Hepatocyte (in vitro differentiated cells): ENCODE results near the gene SV2C.

Source experiments
- EZH2 ChIP-seq: fragments of 200-600 bp; sonication (generic); IDR thresholded peaks from 2 replicates; pipeline ENCODE4 v1.6.1; 2016; ENCODE audit warnings: antibody characterized with exemption, mild to moderate bottlenecking, borderline replicate concordance
- TF ChIP-seq, protein P1 (sequence below): fragments of 200-600 bp; sonication (generic); IDR thresholded peaks from 2 replicates; pipeline ENCODE4 v1.5.1; 2016; ENCODE audit warnings: antibody characterized with exemption, mild to moderate bottlenecking; ENCODE audit not compliant: poor library complexity

DNA sequence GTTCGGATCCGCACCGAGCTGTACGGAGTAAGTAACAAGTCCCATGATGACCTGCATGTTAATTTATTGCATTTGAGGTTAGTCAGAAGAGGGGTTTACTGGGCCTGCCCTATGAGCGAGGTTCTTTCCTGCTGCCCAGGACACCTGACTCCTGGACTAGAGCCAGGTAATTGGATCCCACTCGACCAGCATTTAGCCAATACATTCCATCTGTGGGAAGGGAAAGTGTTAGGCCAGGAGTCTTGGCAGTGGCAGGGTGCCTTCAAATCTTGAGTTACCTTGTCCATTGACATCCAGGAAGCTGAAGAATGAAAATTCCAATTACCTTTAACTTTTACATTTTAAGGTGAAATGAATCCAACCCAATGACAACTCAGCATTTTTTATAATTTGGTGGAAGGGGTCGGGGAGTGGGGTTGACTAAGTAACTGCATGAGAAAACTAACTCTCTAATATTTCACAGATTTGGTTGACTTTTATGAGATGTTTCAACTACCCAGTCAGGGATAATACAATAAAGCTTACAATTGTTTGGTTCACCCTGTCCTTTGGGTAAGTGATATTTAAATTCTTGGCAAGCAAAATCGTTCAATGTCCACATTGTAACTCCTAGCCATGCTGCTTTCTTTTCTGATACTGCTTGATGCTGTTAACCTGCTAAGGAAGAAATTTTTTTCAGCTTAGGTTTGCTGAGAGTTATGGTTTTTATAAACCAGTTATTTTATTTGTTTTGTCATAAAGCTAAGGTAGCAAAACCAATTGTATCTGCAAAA, 208.3 kb downstream of the SV2C start:
- TF ChIP-seq, protein P1, sequence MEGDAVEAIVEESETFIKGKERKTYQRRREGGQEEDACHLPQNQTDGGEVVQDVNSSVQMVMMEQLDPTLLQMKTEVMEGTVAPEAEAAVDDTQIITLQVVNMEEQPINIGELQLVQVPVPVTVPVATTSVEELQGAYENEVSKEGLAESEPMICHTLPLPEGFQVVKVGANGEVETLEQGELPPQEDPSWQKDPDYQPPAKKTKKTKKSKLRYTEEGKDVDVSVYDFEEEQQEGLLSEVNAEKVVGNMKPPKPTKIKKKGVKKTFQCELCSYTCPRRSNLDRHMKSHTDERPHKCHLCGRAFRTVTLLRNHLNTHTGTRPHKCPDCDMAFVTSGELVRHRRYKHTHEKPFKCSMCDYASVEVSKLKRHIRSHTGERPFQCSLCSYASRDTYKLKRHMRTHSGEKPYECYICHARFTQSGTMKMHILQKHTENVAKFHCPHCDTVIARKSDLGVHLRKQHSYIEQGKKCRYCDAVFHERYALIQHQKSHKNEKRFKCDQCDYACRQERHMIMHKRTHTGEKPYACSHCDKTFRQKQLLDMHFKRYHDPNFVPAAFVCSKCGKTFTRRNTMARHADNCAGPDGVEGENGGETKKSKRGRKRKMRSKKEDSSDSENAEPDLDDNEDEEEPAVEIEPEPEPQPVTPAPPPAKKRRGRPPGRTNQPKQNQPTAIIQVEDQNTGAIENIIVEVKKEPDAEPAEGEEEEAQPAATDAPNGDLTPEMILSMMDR, result no peak
- no peak for TF ChIP-seq EZH2
